Tibial nerve (tissue), 4 donors: ENCODE results near the gene CAVIN1.
A peak's percentile ranks its signal among the peaks of the same experiment; 100 is the strongest.

ENCODE experiments used
- EP300 ChIP-seq, 2 donors: sonication (generic); formaldehyde crosslinking; IDR thresholded peaks; one replicate each; pipeline ENCODE4 v1.6.1; 2017; ENCODE audit warnings: antibody characterized with exemption in 2 of 2, mild to moderate bottlenecking in 1 of 2
- TF ChIP-seq, protein P1 (sequence below), 5 experiments: fragments of 200-600 bp in 3 of 5; fragments of 450-650 bp in 2 of 5; sonication (generic) in 3 of 5; IDR thresholded peaks; one replicate each; pipeline ENCODE4 v1.5.1; 2016 to 2019; ENCODE audit warnings: antibody characterized with exemption in 5 of 5, mild to moderate bottlenecking in 3 of 5, moderate library complexity in 2 of 5

DNA sequence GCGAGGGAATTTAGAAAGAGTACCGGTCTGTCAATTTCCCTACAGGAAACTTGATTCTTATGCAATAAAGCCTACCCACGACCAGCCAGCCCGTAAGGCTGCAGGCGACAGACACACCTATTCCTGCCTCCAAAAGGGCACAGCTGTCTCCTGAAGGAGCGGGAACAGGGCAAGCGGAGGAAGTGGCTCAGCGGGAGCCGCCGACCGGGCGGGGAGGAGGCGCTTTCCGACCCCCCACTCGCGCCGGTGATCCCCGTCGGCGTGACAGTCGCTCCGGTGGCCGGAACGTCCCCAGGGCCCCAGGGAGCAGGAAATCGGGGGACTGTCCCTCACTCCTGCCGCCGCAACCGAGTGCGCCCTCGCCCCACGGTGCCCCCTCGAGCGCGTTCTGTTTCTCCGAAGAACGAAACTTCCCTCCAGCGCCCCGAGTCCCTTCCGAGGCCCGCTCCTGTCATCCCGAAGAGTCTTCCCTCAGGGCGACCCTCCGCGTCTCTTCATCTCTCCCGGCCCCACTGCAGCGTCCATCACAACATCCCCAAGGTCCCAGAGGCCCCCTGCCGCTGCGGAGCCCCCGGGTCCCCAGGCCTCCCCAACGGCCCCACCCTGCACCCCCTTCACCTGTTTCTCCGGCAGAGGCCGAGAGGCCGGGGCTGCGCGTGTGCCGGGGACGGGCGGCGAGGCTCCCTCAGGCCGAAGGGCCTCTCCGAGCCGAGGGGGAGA, 35.2 kb downstream of the CAVIN1 start:
- TF ChIP-seq, protein P1, sequence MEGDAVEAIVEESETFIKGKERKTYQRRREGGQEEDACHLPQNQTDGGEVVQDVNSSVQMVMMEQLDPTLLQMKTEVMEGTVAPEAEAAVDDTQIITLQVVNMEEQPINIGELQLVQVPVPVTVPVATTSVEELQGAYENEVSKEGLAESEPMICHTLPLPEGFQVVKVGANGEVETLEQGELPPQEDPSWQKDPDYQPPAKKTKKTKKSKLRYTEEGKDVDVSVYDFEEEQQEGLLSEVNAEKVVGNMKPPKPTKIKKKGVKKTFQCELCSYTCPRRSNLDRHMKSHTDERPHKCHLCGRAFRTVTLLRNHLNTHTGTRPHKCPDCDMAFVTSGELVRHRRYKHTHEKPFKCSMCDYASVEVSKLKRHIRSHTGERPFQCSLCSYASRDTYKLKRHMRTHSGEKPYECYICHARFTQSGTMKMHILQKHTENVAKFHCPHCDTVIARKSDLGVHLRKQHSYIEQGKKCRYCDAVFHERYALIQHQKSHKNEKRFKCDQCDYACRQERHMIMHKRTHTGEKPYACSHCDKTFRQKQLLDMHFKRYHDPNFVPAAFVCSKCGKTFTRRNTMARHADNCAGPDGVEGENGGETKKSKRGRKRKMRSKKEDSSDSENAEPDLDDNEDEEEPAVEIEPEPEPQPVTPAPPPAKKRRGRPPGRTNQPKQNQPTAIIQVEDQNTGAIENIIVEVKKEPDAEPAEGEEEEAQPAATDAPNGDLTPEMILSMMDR (IDR thresholded peaks at IDR 0.05) = no peak
- peak in 1 of 2 donors; percentile 8 for TF ChIP-seq EP300 (IDR thresholded peaks at IDR 0.05)
